ENCODE measurements around the gene OBSL1.
A peak's percentile ranks its signal among the peaks of the same experiment; 100 is the strongest.

The OBSL1 gene

DNA sequence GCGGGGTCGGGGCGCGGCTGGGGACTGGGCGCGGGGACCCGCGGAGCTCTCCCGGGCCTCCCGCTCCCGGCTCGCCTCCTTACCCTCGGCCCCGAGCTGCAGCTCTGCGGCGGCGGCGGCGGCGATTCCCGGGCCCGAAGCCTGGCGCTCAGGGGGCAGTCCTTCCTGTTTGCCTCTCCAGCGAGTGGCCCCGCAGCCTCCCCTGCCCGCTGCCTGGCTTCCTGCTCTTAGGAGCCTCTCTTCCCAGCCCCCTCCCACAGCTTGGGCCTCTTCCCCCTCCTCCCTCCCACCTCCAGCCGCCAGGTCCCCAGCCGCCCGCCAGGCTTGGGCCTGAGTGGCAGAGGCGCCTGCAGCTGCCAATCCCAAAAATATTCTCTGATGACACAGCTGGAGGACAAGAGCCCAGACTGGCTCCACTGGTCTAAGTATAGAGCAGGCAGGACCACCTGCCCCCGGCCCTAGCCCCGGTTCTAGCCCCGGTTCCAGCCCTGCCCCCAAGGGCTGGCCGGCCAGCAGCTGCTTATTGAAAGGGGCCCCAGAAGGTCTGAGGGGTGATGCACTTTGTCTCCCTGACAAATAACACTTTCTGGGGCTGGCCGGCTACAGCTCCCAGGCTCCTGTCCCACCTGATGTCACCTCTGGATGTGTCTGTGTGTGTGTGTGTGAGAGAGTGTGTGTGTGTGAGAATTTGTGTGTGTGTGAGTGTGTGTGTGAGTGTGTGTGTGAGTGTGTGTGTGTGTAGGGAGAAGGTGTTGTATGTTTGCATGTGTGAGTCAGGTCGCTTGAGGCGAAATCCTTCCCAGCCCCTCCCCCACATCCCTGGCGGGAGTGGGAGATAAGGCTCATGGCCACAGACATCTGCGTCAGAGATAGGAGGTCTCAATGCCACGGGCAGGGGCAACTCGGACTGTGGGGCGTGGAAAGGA is at the start of gene OBSL1:
Gene OBSL1 (minus strand): TSS at position 229 of the 926 bp plus-strand sequence. CDS start 307 bp downstream, outside the sequence.
- peak; percentile 75 for DNase-seq

DNA sequence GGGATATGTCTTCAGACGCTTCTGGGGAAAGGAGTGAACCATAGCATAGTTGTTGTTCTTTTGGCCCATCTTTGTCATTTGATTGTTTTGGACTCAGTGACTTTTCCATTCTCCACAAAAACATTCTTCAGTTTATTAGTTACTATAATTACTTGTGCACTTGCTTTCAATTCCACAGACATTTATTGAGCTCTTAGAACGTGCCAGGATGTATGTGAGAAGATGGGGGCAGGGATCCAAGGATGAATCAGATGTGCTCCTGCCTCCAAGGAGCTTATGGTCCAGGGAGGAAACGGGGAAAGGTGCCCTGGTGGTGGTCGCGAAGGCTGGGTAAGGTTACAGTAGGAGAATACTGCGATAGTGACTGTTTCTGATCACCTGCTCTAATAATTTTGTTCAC is 49.2 kb upstream of the OBSL1 start:
- DNase-seq = no peak

DNA sequence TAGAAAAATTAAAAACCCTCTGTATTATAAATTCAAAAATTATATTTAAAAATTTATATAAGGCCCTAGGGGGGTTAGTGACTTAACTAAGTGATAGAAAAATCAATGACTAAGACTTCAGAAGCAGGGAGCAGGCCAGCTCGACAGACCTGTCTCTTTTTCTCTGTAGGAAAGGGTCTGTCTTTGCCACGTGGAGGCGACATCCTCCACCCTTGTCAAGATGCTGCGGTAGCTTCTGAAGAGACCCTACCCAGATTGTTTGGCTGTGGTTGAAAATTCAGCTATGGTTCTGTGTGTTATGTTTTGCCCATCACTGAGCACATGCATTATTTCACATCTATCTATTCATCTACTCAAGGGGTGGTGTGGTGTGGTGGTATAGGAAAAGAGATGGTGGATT is 47.9 kb upstream of the OBSL1 start:
- DNase-seq = no peak

DNA sequence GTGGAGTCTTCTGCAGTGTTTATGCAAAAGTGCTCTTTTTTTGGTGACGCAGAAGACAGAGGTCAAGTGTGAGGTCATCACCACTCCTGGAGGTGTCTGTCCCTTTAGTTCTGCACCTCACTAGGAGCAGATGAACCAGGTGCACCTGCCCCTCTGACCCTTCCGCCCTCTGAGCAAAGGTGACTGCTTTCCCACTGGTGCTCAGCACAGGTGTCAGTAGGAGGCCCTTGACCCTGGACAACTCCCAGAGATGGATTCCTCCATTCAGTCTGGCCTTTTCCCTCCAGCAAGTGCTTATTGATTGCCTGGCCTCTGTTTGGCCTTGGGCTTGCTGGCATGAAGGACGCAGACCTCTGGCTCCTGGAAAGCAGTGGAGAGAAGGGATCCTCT is 47.4 kb upstream of the OBSL1 start:
- no peak for DNase-seq

DNA sequence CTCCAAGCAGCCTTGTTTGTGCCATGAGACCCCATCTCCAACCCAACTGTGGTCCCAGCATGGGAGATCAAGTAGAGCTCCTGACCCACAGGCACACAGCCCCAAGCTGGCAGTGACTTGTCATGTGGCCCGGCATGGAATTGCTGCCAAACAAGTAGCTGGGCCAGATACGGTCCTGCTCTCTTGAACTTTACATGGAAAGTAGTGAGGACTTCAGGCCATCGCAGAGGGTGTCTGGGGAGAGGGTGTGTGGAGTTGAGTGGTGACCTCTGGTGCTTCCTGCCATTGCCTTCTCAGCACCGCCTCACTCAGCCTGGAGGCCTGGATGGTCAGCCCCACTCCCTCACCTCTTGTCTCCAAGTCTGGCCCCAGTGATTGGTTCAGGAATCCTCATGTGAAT is 45.2 kb upstream of the OBSL1 start:
- DNase-seq = no peak

DNA sequence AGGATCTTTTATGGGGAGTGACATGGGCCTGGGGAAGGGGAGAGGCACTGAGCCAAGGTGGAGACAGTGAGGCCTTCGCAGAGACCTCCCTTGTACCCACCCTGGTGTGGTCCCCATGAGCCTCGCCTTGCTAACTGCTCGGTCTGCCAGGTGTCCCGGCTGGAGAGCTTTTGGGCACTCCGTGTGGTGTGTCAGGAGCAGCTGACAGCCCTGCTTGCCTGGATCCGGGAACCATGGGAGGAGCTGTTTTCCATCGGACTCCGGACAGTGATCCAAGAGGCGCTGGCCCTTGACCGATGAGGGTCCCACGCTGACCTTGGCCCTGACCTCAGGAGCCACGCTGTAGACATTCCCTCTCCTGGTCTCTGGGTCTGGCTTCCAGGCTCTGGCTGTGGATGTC is 44.6 kb upstream of the OBSL1 start:
- DNase-seq = no peak

DNA sequence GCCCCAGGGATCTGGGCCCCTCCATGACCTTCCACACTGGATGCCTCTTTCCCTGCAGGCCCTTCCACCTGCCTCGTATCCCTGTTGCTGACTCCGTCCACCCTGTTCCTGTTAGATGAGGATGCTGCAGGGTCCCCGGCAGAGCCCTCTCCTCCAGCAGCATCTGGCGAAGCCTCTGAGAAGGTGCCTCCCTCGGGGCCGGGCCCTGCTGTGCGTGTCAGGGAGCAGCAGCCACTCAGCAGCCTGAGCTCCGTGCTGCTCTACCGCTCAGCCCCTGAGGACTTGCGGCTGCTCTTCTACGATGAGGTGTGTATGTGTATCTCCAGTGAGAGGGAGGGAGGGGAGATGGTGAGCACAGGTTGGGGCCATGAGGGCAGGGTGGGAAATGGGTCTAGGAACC is 43.7 kb upstream of the OBSL1 start:
- DNase-seq = no peak

DNA sequence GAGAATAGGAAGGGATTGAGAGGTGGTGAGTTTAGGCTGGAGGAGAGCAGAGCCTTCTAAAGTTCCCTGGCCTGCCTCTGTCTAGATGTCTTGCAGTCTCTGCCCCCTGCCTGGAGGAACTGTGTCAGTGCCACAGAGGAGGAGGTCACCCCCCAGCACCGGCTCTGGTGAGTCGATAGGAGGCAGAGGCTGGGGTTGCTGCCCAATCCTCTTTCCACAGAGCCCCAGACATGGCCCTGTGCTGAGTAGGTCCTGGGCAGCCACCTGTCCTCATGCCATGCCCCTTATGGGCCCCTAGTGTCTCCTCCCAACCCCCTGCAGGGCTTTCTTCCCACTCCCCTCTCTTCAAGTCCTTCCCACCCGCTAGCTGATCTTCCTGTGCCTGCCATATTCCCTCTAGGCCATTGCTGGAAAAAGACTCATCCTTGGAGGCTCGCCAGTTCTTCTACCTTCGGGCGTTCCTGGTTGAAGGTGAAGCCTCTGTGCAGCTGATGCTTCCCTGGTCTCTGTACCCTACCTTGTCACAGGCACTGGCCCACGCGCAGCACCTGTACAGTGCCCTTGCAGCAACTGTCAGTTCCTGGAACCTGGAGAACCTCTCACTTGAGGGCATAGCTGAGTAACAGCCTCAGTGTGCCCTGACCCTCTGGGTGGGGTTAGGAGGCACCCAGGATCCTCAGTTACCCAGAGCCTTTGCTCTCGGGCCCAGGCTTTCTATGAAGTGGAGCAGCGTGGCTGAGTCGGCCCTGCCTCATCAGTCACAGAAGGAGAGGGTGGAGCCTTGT is 42.9 kb upstream of the OBSL1 start:
- DNase-seq = no peak

DNA sequence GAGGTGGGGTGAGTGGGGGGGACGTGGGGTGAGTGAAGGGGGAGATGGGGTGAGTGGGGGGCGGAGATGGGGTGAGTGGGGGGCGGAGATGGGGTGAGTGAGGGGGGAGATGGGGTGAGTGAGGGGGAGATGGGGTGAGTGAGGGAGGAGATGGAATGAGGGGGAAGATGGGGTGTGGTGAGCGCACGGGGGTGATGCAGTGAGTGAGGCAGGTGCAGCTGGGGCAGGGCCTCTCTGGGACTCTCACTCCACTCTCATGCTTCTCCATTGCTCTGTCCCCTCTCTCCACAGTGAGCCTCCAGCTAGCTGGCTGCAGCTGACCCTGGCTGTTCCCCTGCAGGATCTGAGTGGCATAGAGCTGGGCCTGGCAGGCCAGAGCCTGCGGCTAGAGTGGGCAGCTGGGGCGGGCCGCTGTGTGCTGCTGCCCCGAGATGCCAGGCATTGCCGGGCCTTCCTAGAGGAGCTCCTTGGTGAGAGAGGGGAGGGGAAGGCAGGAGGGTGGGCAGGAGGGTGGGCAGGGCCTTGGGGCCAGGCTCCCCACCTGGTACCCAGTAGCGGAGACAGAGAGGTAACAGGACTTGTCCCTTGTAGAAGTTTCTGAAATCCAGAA is 42.2 kb upstream of the OBSL1 start:
- no peak for DNase-seq

DNA sequence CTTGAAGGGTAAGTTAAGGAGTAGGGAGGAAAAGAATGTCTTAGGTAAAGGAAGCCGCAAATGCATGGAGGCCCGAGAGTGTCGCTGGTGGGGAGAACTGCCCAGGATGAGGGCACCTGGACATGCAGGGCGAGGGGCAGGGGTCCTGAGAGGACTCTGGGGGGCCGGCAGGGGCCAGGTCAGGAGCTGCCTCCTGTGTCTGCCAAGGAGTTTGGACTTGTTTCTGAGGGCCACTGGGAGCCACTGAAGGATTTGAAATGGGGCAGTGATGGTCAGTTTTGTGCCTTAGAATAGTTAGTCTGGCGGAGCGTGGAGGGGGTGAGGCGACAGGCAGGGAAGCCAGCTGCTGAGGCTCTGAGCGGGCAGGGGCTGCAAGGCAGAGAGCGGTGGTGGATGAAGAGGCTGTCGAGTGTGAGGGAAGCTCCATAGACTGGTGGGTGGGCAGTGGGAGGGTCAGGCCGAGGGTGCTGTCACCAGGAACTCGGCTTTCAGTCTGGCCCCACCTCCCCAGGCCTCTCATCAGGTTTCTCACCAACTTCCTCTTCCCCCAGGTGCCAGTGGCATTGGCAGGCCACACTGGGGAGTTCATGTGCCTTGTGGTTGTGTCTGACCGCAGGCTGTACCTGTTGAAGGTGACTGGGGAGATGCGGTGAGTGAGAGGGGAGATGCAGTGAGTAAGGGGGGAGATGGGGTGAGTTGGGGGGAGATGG is 41.4 kb upstream of the OBSL1 start:
- no peak for DNase-seq

DNA sequence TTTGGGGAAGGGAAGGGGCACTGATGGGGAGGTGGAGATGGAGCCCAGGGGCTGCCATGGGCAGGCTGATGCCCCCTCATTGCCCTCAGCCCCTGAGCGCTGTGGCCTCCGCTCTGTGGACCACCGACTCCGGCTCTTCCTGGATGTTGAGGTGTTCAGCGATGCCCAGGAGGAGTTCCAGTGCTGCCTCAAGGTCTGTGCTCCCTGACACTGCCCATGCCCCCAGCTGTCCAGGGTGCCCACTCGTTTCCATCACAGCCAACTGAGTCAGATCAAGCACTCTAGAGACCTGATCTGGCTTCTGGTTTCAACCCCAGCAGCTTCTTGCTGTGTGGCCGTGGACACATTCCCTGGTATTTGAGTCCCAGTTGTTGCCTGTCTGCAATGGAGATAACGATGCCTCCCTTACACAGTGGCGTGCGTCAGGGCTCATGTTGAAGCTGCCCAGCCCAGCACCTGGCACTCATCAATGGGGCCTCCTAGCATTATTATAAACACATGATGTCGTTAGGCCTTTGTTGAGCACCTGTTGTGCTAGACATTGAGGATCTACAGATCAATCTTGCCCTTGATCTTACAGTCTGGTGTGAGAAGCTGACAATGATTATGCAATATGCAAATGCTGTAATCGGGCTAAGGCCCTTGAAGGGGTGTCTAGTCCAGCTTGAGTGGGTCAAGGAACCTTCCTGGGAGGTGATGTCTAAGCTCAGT is 40.7 kb upstream of the OBSL1 start:
- DNase-seq = no peak

DNA sequence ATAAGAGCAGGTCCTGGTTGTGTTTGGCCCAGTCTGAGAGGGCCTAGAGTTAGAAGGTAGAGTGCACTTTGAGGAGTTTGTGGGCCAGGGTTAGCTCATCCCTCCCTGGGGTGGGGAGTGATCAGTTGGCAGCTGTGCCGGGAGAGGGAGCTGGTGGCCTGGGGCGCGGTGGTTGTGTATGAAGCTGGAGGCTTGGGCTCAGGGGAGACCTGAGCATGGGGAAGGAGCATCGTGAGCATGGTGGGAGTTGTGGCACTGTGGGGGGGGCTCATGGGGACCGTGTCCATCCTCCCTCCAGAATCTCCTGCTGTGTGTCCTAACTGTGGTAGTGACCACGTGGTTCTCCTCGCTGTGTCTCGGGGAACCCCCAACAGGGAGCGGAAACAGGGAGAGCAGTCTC is 40.0 kb upstream of the OBSL1 start:
- DNase-seq = no peak

DNA sequence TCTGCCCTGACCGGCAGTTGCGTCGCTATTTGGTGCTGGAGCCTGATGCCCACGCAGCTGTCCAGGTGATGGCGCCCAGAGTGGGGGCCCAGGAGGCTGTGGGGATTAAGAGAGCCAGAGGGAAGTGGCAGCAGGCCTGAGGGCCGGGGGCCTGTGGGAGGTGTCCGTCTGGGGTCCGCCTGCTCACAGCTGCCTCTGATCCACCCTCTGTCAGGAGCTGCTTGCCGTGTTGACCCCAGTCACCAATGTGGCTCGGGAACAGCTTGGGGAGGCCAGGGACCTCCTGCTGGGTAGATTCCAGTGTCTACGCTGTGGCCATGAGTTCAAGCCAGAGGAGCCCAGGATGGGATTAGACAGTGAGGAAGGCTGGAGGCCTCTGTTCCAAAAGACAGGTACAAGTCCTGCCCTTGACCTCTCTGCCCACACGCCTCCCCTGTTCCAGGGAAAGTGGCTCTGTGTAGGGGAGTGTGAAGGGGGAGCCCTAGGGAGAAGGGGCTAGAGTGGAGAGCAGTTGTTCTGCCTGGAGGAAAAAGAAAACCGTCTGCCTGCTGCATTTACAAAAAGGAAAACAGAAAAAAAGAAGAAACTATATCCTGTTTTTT is 37.9 kb upstream of the OBSL1 start:
- no peak for DNase-seq

DNA sequence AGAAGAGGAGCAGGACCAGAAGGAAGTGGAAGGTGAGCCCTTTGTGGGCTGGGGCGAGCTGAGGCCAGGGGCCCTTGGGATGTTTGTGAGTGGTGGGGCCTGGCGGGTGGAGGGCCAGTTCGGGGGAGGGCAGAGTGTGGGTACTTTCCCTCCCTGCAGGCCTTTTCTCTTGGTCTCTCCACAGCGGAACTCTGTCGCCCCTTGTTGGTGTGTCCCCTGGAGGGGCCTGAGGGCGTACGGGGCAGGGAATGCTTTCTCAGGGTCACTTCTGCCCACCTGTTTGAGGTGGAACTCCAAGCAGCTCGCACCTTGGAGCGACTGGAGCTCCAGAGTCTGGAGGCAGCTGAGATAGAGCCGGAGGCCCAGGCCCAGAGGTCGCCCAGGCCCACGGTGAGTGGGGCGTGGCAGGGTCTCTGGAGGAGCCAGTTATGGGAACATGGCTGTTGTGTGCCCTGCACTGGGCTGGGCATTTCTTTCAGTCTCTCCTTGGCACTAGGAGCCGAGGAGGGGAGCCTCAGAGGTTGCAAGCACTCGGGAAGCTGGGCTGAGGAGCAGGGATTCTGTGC is 37.1 kb upstream of the OBSL1 start:
- no peak for DNase-seq

DNA sequence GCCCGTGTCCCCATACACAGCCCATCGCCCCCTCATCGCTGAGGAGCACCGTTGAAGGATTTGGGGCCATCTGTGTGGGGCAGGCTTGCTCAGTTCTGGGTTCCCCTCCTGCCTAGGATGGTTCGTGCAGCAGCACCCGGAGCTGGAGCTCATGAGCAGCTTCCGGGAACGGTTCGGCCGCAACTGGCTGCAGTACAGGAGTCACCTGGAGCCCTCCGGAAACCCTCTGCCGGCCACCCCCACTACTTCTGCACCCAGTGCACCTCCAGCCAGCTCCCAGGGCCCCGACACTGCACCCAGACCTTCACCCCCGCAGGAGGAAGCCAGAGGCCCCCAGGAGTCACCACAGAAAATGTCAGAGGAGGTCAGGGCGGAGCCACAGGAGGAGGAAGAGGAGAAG is 36.6 kb upstream of the OBSL1 start:
- no peak for DNase-seq

DNA sequence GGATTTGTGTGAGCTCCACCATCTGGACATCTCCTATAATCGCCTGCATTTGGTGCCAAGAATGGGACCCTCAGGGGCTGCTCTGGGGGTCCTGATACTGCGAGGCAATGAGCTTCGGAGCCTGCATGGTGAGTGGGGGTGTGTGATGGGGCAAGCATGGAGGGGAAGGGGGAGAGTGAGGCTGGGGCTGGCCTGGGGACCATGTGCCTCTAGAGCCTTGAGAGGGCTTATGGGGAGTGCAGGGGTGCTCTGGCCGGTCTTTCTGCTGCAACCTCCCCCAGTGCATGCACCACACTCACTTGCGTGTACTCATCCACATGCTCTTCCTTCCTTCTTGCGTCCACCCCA is 34.2 kb upstream of the OBSL1 start:
- DNase-seq = no peak

DNA sequence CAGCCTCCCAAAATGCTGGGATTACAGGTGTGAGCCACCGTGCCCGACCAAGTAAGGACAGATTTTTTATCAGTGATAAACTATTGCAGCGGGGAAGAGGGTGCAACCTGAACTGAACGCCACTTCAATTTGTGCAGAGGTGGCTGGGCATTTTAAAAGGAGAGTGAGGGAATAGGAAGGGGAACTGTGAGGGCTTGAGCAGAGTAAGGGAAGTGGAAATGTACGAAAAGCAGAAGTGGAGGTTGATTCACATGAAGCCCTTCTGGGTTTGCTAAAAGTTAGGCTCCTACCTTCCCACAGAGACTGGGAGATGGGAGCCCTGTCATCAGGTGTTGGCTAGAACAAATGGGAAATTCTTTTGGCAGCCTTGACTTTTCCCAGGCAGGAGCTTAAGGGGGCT is 32.4 kb upstream of the OBSL1 start:
- no peak for DNase-seq

DNA sequence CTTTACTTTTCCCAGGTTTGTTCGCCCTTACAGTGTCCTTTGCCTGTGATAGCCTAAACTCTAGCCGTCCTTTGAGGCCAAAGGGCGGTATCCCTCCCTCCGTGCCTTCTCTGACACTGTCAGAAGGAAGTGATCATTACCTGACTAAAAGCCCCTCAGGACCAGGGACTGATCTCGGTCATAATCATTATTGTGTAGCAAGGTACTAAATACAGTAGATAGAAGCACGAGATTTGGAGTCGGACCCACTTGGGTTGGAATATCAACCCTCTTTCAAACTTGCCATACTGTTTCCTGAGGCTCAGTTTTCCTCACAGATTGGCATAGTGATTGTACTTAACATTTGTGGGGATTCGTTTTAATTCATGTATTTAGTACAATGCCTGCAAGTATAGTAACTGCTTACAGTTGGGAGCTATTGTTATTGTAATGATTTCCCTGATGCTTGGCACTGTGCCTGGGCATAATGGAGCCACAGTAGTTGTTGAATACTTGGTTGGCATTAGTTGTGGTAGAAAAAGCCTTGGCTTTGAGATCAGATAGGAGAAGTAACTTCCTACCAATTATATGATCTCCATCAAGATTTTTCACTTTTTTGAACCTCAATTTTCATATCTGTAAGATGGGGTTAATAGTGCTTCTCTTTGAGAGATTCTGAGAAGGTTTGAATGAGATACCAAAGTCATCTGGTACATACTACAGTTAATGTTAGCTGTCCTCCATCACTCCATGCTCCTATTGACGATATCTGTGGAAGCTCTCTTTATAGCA is 27.2 kb upstream of the OBSL1 start:
- no peak for DNase-seq

DNA sequence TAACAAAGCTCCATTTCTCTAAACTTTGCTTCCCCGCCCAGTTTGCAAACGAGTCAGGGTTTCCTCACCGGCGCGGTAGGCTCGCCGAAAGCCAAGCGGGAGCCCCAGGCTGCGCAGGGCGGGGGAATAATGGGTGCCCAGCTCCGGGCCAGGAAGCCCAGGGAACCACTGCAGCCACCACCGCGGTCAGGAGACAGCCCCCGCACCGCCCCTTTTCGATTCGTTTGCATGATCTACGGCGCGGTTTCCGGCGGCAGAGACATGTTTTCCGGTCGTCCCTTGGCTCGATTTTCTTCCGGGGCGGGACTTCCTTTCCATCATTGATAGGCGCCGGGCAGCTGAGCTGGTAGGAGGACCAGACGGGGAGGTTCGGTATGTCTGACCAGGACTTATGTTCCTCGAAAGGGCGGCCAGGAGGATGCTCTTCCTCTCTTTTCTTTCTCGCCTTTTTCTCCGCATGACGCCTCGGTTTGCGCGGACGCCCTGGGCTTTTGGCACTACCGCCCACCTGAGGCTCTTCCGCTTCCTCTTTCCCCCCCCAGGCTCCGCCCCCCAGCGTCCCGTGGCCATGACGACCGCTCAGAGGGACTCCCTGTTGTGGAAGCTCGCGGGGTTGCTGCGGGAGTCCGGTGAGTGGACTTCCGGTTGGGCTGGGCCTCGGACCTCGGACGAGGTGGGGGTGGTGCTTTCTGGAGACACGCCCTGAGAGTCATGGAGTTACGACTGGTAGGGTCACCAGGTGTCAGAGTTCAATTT is 26.4 kb upstream of the OBSL1 start, which contains the start of gene STK11IP:
Gene STK11IP (plus strand): TSS at position 306 of the 756 bp plus-strand sequence. CDS start 263 bp downstream, at position 569.
- peak; percentile 97 for DNase-seq
